HepG2 (cell line): Measurements from ENCODE around the gene SIX4. TPM values are rescaled to one million over a fixed set of nuclear protein-coding genes. Genes with fewer than 3 reads are reported as not detected.
A peak's percentile ranks its signal among the peaks of the same experiment; 100 is the strongest.

Experiments used
- ATAC-seq: fragments of 200-7000 bp; cut with Tn5 transposase; 3 replicates; pipeline ENCODE4 v1.9.1; 2020; ENCODE audit warnings: mild to moderate bottlenecking, moderate library complexity
- BruUV-seq: library from RNA; stranded (reverse); fragments of 400-500 nt; replicated peaks from 2 replicates; lab custom pipeline; 2021; lab: Mats Ljungman, UMichigan
- CTCF ChIA-PET: fragments of 300-600 bp; formaldehyde crosslinking; extraction: SDS; loops from one replicate; lab custom pipeline; 2021; ENCODE audit warnings: low total read pairs, inconsistent platforms, low intra/inter-chr PET ratio; lab: Yijun Ruan, JAX
- POLR2A ChIA-PET: fragments of 350-600 bp; sonication (Branson Sonifier 250); formaldehyde crosslinking; loops from one replicate; lab custom pipeline; 2020; ENCODE audit warnings: antibody characterized with exemption, inconsistent platforms; lab: Yijun Ruan, JAX
- DNase-seq: peaks from one replicate; pipeline ENCODE4 v3.0.0-alpha.2; 2015; ENCODE audit warnings: low spot score
- FAIRE-seq: peaks from 3 replicates; lab custom pipeline; 2011; peaks lifted over from hg19 to GRCh38; lab: Jason Lieb, UNC
- H2AFZ ChIP-seq: one replicate; pipeline ENCODE4 v1.6.1; 2011; ENCODE audit warnings: low read length, inconsistent platforms
- H3K27ac ChIP-seq: fragments of 300-600 bp; 3 replicates; pipeline ENCODE4 v1.8.0; 2011; ENCODE audit warnings: mixed run types, mild to moderate bottlenecking, mixed read lengths, low read length, inconsistent platforms; ENCODE audit not compliant: insufficient read depth; ENCODE audit errors: extremely low read length
- H3K27me3 ChIP-seq, 2 experiments: fragments of 200-600 bp in 1 of 2; 2 replicates in 1 of 2; 3 replicates in 1 of 2; pipeline versions ENCODE4 v1.6.0 to v1.8.0; 2011; ENCODE audit warnings: low read length in 2 of 2, mild to moderate bottlenecking in 2 of 2, moderate library complexity in 2 of 2, inconsistent platforms in 1 of 2; ENCODE audit not compliant: insufficient read depth in 2 of 2, control insufficient read depth in 1 of 2
- H3K36me3 ChIP-seq, 2 experiments: fragments of 200-600 bp in 1 of 2; replicated peaks in 1 of 2; 2 replicates in 1 of 2; 3 replicates in 1 of 2; pipeline versions ENCODE4 v1.5.1 to v1.8.0; 2011; ENCODE audit warnings: low read length in 2 of 2, inconsistent platforms in 1 of 2; ENCODE audit not compliant: insufficient read depth in 2 of 2, control insufficient read depth in 1 of 2
- H3K4me1 ChIP-seq: 2 replicates; pipeline ENCODE4 v1.5.1; 2012; ENCODE audit warnings: low read length, inconsistent platforms; ENCODE audit not compliant: insufficient read depth
- H3K4me2 ChIP-seq: 2 replicates; pipeline ENCODE4 v1.6.0; 2011; ENCODE audit warnings: low read depth, low read length, inconsistent platforms
- H3K4me3 ChIP-seq, 3 experiments: fragments of 200-600 bp in 1 of 3; sonication (generic), shearing (Covaris generic) in 1 of 3; replicated peaks in 1 of 3; 2 replicates each; pipeline ENCODE4 v1.5.1; 2011 to 2016; ENCODE audit warnings: low read length in 3 of 3, inconsistent platforms in 2 of 3, low read depth in 2 of 3, mild to moderate bottlenecking in 2 of 3, control low read depth in 1 of 3, mixed read lengths in 1 of 3; ENCODE audit not compliant: insufficient read depth in 1 of 3
- H3K79me2 ChIP-seq: one replicate; pipeline ENCODE4 v1.6.1; 2011; ENCODE audit warnings: low read length, inconsistent platforms; ENCODE audit not compliant: insufficient read depth
- H3K9ac ChIP-seq: 2 replicates; pipeline ENCODE4 v1.6.0; 2011; ENCODE audit warnings: mild to moderate bottlenecking, low read depth, low read length, inconsistent platforms; ENCODE audit not compliant: insufficient read depth
- H3K9me3 ChIP-seq: 2 replicates; pipeline ENCODE4 v1.5.1; 2012; ENCODE audit warnings: mild to moderate bottlenecking, low read length
- H4K20me1 ChIP-seq: 2 replicates; pipeline ENCODE4 v1.6.0; 2011; ENCODE audit warnings: inconsistent platforms, mild to moderate bottlenecking, low read length, moderate library complexity; ENCODE audit not compliant: insufficient read depth
- FOXK1 ChIP-seq: sonication (generic); formaldehyde crosslinking; IDR thresholded peaks from 2 replicates; pipeline ENCODE4 v1.4.0; 2020; ENCODE audit warnings: low read depth, missing genetic modification reagents, borderline replicate concordance
- HDAC2 ChIP-seq: sonication (generic); formaldehyde crosslinking; IDR thresholded peaks from 2 replicates; pipeline ENCODE4 v1.4.0; 2020; ENCODE audit warnings: missing genetic modification reagents
- MAZ ChIP-seq, 2 experiments: sonication (generic) in 1 of 2; formaldehyde crosslinking in 1 of 2; IDR thresholded peaks; 2 replicates each; pipeline versions ENCODE4 v1.5.0 to v1.6.1; 2012 to 2020; ENCODE audit warnings: low read depth in 2 of 2, mild to moderate bottlenecking in 2 of 2, borderline replicate concordance in 1 of 2, improper control_type of control experiment in 1 of 2, low read length in 1 of 2, missing genetic modification reagents in 1 of 2, moderate library complexity in 1 of 2
- MIER3 ChIP-seq: IDR thresholded peaks from 2 replicates; pipeline ENCODE4 v1.6.1; 2016; ENCODE audit warnings: missing compliant biosample characterization, borderline replicate concordance
- MIXL1 ChIP-seq: IDR thresholded peaks from 2 replicates; pipeline ENCODE4 v1.6.1; 2016
- RARA ChIP-seq: IDR thresholded peaks from 2 replicates; pipeline ENCODE4 v1.6.1; 2016; ENCODE audit warnings: missing genetic modification reagents, missing compliant biosample characterization
- ZC3H13 ChIP-seq: sonication (generic); formaldehyde crosslinking; IDR thresholded peaks from 2 replicates; pipeline ENCODE4 v1.8.1; 2023; ENCODE audit warnings: mild to moderate bottlenecking, missing genetic modification reagents, moderate library complexity
- ZNF629 ChIP-seq: sonication (generic); formaldehyde crosslinking; conservative IDR thresholded peaks from 2 replicates; pipeline ENCODE4 v1.5.0; 2020; ENCODE audit warnings: missing genetic modification reagents
- ZNF747 ChIP-seq: sonication (generic); formaldehyde crosslinking; IDR thresholded peaks from 2 replicates; pipeline ENCODE4 v1.8.1; 2023; ENCODE audit warnings: missing genetic modification reagents, mild to moderate bottlenecking, borderline replicate concordance
- WGBS: methylation state at CpG from one replicate; pipeline ENCODE4 v1.1.6; 2017; ENCODE audit warnings: low lambda C conversion rate; 5-methylcytosine and 5-hydroxymethylcytosine counted together
- in situ Hi-C: cut with HindIII; loops from 2 replicates; pipeline ENCODE4 v1.10.0; 2017; ENCODE audit warnings: low pct_unique_long_range_greater_than_20kb; ENCODE audit not compliant: extremely low pct_ligation_motif_present
- intact Hi-C: fragments of 100-400 bp; cut with micrococcal nuclease; formaldehyde crosslinking; loops from one replicate; pipeline ENCODE4 v1.10.0; 2022; ENCODE audit not compliant: unreplicated experiment
- polyA plus RNA-seq, 8 experiments: library from polyadenylated mRNA; depleted of rRNA in 3 of 8; stranded (reverse) in 7 of 8; unstranded in 1 of 8; fragments of >200 nt; fragmentation: Illumina TruSeq in 4 of 8; extraction: Trizol in 4 of 8; gene quantifications; 2 replicates each; pipeline versions ENCODE4 v1.2.1 to v1.2.3, GENCODE V29; 2011 to 2016; ENCODE audit warnings: low read depth in 4 of 8, missing spikeins in 1 of 8, mixed read lengths in 1 of 8; ENCODE audit not compliant: insufficient read depth in 1 of 8
- total RNA-seq, 5 experiments: library from RNA; depleted of rRNA; stranded (reverse); fragments of >200 nt; fragmentation: Illumina TruSeq; extraction: Trizol; gene quantifications; 2 replicates each; pipeline ENCODE4 v1.2.3, GENCODE V29; 2016; ENCODE audit warnings: low read depth in 1 of 5

SIX4 gene
- total and polyA plus RNA-seq, 2 of the 13 experiments (the other 11 are each of a cell fraction or from before 2014, with no cell fraction given), result 5.0 to 6.0 TPM

- TF ChIP-seq ZNF747 (CRISPR knock-in tag) (0 out of 2 replicates have a peak, but pooled peaks have one; percentile 1), HDAC2 (no peak), MAZ (IDR thresholded peaks at IDR 0.05; ENCODE audit: borderline replicate concordance, low read depth, low read length) (no peak), MAZ (CRISPR knock-in tag; IDR thresholded peaks at IDR 0.05; ENCODE audit: low read depth) (peak; percentile 5; the same call in 1 of the 2 replicates), RARA (CRISPR knock-in tag) (no peak), MIER3 (CRISPR knock-in tag) (no peak), FOXK1 (no peak), MIXL1 (CRISPR knock-in tag) (no peak), ZC3H13 (no peak), ZNF629 (CRISPR knock-in tag) (peak; percentile 33; the same call in 1 of the 2 replicates)
- in situ Hi-C loops, result no loop called here
- Histone ChIP-seq H3K9me3 (no peaks in the 10 kb centered on the region), H2AFZ (no peak overlapping the region), H3K36me3 (no peaks in the 10 kb centered on the region), H3K27me3 (no peaks in the 10 kb centered on the region; a peak in 1 of 5 replicates), H3K9ac (peak overlapping the region; percentile 82), H3K4me1 (peaks cover 22% of the 10 kb centered on the region), H3K79me2 (peaks cover 54% of the 10 kb centered on the region), H3K4me2 (peak overlapping the region; percentile 88), H3K4me3 (peak overlapping the region; percentile 86 to 97 (median 95)), H4K20me1 (peaks cover 6% of the 10 kb centered on the region), H3K27ac (peak overlapping the region; percentile 84)
- 1% methylated on average over 5 of the region's 5 CpGs for WGBS
- BruUV-seq, result no TSS peak
- ChIA-PET CTCF (no interaction called here), POLR2A (interaction anchor here (2.0 kb wide), 1 partner anchor 13 kb away, joined by 11 read pairs; the partner anchor contains the start of gene SIX4)
- ATAC-seq, result no peak
- intact Hi-C loops, result loop anchor here (5.0 kb wide), 1 partner anchor 517 kb away; no protein-coding TSS in a partner anchor
- DNase-seq, result no peak
- no peak for FAIRE-seq
These were observed 11.3 kb upstream of the SIX4 start for GRCh38 chr14:60735416-60735815.
